Ammon's horn (tissue), 1 donor: ENCODE data around the gene HDAC1.
"Not testable (repeated sequence)": the region's sequence is repeated elsewhere in the genome, so short reads cannot be mapped to it uniquely, and the experiment has no call there.

Experiments used
- DNase-seq: peaks from one replicate; pipeline ENCODE4 v3.0.0-alpha.2; 2016; ENCODE audit warnings: low spot score

The HDAC1 gene

GRCh38 chr1:32274646-32275340, 17.1 kb upstream of the HDAC1 start:
- DNase-seq = no peak

GRCh38 chr1:32275424-32275823, 16.5 kb upstream of the HDAC1 start:
- DNase-seq = no peak

DNA sequence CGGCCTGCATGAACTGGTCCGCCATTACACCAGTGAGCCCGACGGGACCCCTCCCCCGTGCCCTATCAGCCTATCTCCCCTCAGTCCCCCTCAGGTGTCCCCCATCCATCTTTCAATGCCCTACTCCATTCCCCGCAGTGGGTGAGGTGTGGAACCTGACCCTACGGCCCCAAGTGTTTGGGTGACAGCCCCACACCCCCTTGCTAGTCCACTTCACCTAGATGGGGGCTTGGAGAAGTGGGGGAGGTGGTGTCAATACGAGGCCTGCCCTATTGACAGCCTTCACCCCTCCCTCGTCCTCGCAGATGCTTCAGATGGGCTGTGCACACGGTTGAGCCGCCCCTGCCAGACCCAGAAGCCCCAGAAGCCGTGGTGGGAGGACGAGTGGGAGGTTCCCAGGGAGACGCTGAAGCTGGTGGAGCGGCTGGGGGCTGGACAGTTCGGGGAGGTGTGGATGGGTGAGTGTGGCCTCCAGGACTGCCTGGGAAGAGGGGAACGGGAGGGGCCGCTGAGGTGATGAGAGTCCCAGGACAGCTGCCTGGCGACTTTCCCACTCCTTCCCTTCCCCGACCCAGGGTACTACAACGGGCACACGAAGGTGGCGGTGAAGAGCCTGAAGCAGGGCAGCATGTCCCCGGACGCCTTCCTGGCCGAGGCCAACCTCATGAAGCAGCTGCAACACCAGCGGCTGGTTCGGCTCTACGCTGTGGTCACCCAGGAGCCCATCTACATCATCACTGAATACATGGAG, 15.7 kb upstream of the HDAC1 start:
- no peak for DNase-seq

GRCh38 chr1:32284777-32285176, 7.1 kb upstream of the HDAC1 start:
- not testable (repeated sequence) for DNase-seq

DNA sequence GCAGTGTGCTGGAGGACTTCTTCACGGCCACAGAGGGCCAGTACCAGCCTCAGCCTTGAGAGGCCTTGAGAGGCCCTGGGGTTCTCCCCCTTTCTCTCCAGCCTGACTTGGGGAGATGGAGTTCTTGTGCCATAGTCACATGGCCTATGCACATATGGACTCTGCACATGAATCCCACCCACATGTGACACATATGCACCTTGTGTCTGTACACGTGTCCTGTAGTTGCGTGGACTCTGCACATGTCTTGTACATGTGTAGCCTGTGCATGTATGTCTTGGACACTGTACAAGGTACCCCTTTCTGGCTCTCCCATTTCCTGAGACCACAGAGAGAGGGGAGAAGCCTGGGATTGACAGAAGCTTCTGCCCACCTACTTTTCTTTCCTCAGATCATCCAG, 6.2 kb upstream of the HDAC1 start:
- no peak for DNase-seq

DNA sequence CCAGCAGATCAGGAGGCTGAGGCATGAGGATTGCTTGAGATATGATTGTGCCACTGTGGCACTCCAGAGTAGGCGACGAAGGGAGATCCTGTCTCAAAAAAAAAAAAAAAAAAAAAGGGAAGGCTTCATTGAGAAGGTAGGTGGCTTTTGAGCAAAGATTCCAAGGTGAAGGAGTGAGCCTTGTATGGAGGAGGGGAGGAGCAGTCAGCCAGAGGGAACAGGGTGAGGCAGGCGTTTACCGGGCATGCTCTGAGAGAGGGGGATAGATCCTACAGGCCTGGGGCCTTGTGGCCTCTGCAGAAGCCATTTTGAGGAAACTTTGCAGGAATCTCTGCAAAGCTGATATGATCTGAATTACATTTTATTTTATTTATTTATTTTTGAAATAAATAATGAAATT, 5.1 kb upstream of the HDAC1 start:
- DNase-seq = no peak

- DNase-seq = no peak
These were observed 2.6 kb upstream of the HDAC1 start for GRCh38 chr1:32289256-32289655.

- DNase-seq = no peak
These were observed 657 bp upstream of the HDAC1 start for GRCh38 chr1:32291145-32291707.

DNA sequence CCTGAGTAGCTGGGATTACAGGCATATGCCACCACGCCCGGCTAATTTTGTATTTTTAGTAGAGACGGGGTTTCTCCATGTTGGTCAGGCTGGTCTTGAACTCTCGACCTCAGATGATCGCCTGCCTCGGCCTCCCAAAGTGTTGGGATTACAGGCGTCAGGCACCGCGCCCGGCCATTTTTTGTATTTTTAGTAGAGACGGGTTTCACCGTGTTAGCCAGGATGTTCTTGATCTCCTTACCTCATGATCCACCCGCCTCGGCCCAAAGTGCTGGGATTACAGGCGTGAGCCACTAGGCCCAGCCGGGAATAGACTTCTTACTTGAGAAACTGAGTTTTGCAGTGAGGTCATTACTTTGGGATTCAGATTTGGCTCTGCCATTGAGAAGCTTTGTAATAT, 6.3 kb downstream of the HDAC1 start:
- not testable (repeated sequence) for DNase-seq

- DNase-seq = no peak
These were observed 7.4 kb downstream of the HDAC1 start for GRCh38 chr1:32299327-32299726.

DNA sequence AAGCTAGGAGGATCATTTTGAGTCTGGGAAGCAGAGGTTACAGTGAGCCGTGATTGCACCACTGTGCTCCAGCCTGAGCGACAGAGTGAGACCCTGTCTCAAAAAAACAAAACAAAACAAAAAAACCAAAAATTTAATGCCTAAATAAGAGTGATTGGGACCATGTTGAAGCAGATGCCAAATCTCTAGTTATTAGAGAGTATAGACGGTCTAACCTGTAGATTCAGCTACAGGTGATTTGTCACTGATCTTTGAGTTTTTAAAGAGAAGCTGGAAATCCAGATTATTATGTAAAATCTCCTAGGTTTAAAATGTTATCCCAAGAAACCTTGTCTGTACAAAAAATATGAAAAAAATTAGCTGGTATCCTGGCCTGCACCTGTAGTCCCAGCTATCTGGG, 11.5 kb downstream of the HDAC1 start:
- DNase-seq = no peak

DNA sequence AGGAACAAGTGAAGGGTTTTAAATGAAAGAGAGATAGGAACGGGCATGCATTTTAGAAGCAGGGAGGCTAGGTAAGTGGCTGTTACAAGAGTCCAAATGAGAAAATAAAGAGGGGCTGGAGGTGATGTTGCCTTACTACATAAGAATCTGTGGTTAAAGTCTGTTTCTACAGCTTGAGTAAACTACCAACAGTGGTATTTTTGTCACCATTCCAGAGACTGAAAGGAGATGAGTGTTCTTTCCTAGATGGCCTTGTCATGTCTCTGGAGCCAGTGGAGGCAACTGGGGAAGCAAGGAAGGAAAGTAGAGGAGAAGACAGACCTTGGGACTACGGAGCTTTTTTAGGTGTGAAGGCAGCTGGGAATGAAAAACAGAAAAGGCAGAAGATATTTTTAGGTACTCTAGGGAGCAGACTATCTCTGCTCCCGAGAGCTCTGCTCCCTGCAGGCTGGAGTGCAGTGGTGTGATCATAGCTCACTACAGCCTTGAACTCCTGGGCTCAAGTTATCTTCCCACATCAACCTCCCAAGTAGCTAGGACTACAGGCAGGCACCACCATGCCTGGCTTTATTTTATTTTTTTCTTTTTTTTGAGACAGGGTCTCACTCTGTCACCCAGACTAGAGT, 12.2 kb downstream of the HDAC1 start:
- DNase-seq = no peak

DNA sequence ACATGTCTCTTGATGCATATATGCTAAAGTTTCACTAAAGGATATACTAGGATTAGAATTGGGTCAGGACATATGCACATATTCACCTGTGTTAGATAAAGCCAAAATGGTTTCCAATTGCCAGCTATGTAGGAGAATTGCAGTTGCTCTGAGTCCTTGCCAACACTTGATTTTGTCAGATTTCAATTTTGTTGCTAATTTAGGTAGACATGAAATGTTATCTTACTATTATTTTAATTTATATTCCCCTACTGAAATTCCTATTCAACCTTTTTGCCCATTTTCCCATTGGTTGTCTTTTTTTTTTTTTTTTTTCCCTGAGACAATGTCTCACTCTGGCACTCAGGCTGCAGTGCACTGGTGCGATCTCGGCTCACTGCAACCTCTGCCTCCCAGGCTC, 13.4 kb downstream of the HDAC1 start:
- DNase-seq = no peak

GRCh38 chr1:32307324-32307723, 15.4 kb downstream of the HDAC1 start:
- DNase-seq = no peak

DNA sequence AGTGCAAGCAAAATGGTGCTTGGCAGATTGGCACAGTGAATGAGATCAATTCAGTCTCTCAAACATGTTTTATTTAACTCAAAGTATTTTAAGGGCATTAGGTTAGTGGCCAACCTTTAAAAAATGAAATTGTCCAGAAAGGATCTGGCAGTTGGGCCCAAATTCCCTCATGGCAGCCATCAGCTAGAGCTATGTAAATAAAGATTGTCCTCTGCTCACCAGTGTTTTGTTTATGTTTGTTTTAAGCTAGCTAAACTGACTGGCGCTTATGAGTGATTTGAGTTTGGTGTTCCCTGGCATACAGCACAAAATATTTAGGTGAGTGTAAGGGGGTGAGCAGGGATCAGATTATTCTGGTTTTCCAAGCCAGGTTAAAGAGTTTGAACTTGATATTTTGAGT, 18.1 kb downstream of the HDAC1 start:
- no peak for DNase-seq

GRCh38 chr1:32311709-32312393, 20.0 kb downstream of the HDAC1 start:
- no peak for DNase-seq

DNA sequence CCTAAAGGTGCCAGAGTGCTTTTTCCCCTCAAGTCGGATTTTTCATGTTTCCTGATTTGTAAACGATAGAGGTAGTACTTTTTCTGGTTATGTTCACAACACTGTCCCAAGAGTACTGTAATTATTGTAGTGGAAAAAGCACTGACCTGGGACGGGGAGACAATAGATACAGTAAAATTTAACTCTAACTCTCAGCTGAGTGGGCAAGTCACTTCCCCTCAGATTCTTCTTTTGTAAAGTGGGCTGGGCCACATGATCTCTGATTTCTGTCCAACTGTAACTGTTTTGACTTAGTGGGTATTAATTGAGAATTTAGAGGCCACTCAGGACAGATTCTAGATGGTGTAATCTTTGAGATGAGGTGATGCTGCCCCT, 25.0 kb downstream of the HDAC1 start:
- no peak for DNase-seq

- DNase-seq = no peak
These were observed 26.4 kb downstream of the HDAC1 start for GRCh38 chr1:32318127-32318869.

GRCh38 chr1:32321712-32322291, 29.9 kb downstream of the HDAC1 start:
- DNase-seq = no peak

DNA sequence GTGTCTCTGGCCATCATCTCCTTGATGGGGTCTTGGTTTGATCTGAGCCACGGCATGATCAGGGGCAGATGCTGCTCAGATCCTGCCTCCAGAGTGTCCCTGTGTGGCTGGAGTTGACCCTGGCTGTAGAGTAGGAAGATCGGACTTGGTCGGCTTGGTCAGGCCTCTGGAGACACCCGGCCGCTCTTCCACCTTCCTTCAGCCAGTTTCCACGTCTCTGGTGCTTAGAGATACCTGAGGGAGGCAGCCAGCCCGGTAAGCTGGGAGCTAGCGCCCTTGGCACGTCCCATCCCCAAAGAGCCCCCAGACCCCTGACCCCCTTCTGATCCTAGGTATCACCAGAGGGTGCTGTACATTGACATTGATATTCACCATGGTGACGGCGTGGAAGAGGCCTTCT, 35.3 kb downstream of the HDAC1 start:
- DNase-seq = no peak

DNA sequence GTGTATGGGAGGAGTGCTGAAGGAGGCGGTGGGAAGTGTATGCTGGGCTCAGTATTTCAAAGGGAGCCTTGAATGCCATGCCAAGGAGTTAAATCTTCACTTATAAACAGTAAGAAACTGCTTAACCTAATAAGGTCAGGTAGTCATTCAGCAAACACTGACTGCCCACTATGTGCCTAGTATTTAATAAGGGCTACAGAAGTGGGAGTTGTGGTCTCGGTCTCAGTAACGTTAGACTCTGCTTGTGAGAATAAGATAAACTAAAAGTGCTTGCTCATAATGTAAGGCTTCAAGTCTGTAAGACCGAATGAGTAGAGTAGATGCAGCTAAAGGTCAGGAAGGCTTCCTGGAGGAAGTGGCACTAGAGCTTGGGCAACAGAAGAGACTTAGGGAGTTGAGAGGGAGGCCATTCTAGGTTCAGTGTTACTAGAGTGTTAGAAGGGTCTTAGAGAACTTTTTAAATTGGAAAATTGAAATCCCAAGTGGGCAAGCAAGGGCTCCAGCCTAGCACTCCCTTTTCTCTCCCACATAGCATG, 38.1 kb downstream of the HDAC1 start:
- no peak for DNase-seq
